ENCODE data around the gene SRRT. TPM values are rescaled to one million over a fixed set of nuclear protein-coding genes. Genes with fewer than 3 reads are reported as not detected.

The SRRT gene
- total RNA-seq, 1 donor from 2014 or later, result 25.1 TPM

GRCh38 chr7:100832281-100832633 is 42.6 kb upstream of the SRRT start:
- H3K36me3 ChIP-seq (ENCODE audit: control insufficient read depth in 3 of 3, insufficient read depth in 3 of 3, low read length in 3 of 3), result no peaks in the 10 kb centered on the region
- H3K9me3 ChIP-seq (ENCODE audit: control insufficient read depth in 3 of 3, low read length in 3 of 3), result no peaks in the 10 kb centered on the region
- H3K27ac ChIP-seq (ENCODE audit: low read depth, low read length), result no peak overlapping the region
- no peak overlapping the region for H3K4me3 ChIP-seq (ENCODE audit: low read length in 3 of 3)
- H3K9ac ChIP-seq (ENCODE audit: low read depth in 1 of 3, low read length in 3 of 3), result no peak overlapping the region
- H3K27me3 ChIP-seq (ENCODE audit: control insufficient read depth in 3 of 3, insufficient read depth in 3 of 3, low read length in 3 of 3), result peaks cover 13 to 16% (median 15%) of the 10 kb centered on the region in 3 donors
- peaks cover 7 to 10% (median 8%) of the 10 kb centered on the region in 3 donors for H3K4me1 ChIP-seq (ENCODE audit: control insufficient read depth in 3 of 3, insufficient read depth in 3 of 3, low read length in 3 of 3)

GRCh38 chr7:100835903-100836811 is 38.7 kb upstream of the SRRT start:
- Histone ChIP-seq H3K4me1 (ENCODE audit: control insufficient read depth in 3 of 3, insufficient read depth in 3 of 3, low read length in 3 of 3) (peaks cover 4 to 9% (median 8%) of the 10 kb centered on the region in 3 donors), H3K9ac (ENCODE audit: low read depth in 1 of 3, low read length in 3 of 3) (peak overlapping the region in 1 of 3 donors; percentile 25), H3K4me3 (ENCODE audit: low read length in 3 of 3) (no peak overlapping the region), H3K9me3 (ENCODE audit: control insufficient read depth in 3 of 3, low read length in 3 of 3) (no peaks in the 10 kb centered on the region), H3K27ac (ENCODE audit: low read depth, low read length) (peak overlapping the region; percentile 40), H3K27me3 (ENCODE audit: control insufficient read depth in 3 of 3, insufficient read depth in 3 of 3, low read length in 3 of 3) (no peaks in the 10 kb centered on the region), H3K36me3 (ENCODE audit: control insufficient read depth in 3 of 3, insufficient read depth in 3 of 3, low read length in 3 of 3) (no peaks in the 10 kb centered on the region)

GRCh38 chr7:100836812-100837098 is 38.1 kb upstream of the SRRT start:
- H3K4me3 ChIP-seq (ENCODE audit: low read length in 3 of 3), result peak overlapping the region; percentile 57 to 80 (median 76)
- H3K9ac ChIP-seq (ENCODE audit: low read depth in 1 of 3, low read length in 3 of 3), result peak overlapping the region in 2 of 3 donors; percentile 69 to 78
- H3K27ac ChIP-seq (ENCODE audit: low read depth, low read length), result peak overlapping the region; percentile 65
- H3K4me1 ChIP-seq (ENCODE audit: control insufficient read depth in 3 of 3, insufficient read depth in 3 of 3, low read length in 3 of 3), result peaks cover 4 to 9% (median 8%) of the 10 kb centered on the region in 3 donors
- H3K27me3 ChIP-seq (ENCODE audit: control insufficient read depth in 3 of 3, insufficient read depth in 3 of 3, low read length in 3 of 3), result no peaks in the 10 kb centered on the region
- H3K9me3 ChIP-seq (ENCODE audit: control insufficient read depth in 3 of 3, low read length in 3 of 3), result no peaks in the 10 kb centered on the region
- H3K36me3 ChIP-seq (ENCODE audit: control insufficient read depth in 3 of 3, insufficient read depth in 3 of 3, low read length in 3 of 3), result no peaks in the 10 kb centered on the region

GRCh38 chr7:100837099-100837836 is 37.6 kb upstream of the SRRT start:
- peak overlapping the region; percentile 65 for H3K27ac ChIP-seq (ENCODE audit: low read depth, low read length)
- H3K4me1 ChIP-seq (ENCODE audit: control insufficient read depth in 3 of 3, insufficient read depth in 3 of 3, low read length in 3 of 3), result peaks cover 4 to 9% (median 8%) of the 10 kb centered on the region in 3 donors
- no peaks in the 10 kb centered on the region for H3K9me3 ChIP-seq (ENCODE audit: control insufficient read depth in 3 of 3, low read length in 3 of 3)
- no peaks in the 10 kb centered on the region for H3K27me3 ChIP-seq (ENCODE audit: control insufficient read depth in 3 of 3, insufficient read depth in 3 of 3, low read length in 3 of 3)
- peak overlapping the region; percentile 57 to 78 (median 69) for H3K9ac ChIP-seq (ENCODE audit: low read depth in 1 of 3, low read length in 3 of 3)
- H3K36me3 ChIP-seq (ENCODE audit: control insufficient read depth in 3 of 3, insufficient read depth in 3 of 3, low read length in 3 of 3), result no peaks in the 10 kb centered on the region
- peak overlapping the region; percentile 57 to 80 (median 76) for H3K4me3 ChIP-seq (ENCODE audit: low read length in 3 of 3)

GRCh38 chr7:100839361-100839760 is 35.5 kb upstream of the SRRT start:
- Histone ChIP-seq H3K36me3 (ENCODE audit: control insufficient read depth in 3 of 3, insufficient read depth in 3 of 3, low read length in 3 of 3) (no peaks in the 10 kb centered on the region), H3K4me1 (ENCODE audit: control insufficient read depth in 3 of 3, insufficient read depth in 3 of 3, low read length in 3 of 3) (peaks cover 4 to 9% (median 8%) of the 10 kb centered on the region in 3 donors), H3K4me3 (ENCODE audit: low read length in 3 of 3) (no peak overlapping the region), H3K27me3 (ENCODE audit: control insufficient read depth in 3 of 3, insufficient read depth in 3 of 3, low read length in 3 of 3) (no peaks in the 10 kb centered on the region), H3K9ac (ENCODE audit: low read depth in 1 of 3, low read length in 3 of 3) (no peak overlapping the region), H3K9me3 (ENCODE audit: control insufficient read depth in 3 of 3, low read length in 3 of 3) (no peaks in the 10 kb centered on the region), H3K27ac (ENCODE audit: low read depth, low read length) (no peak overlapping the region)

- H3K27me3 ChIP-seq (ENCODE audit: control insufficient read depth in 3 of 3, insufficient read depth in 3 of 3, low read length in 3 of 3), result no peaks in the 10 kb centered on the region
- no peak overlapping the region for H3K9ac ChIP-seq (ENCODE audit: low read depth in 1 of 3, low read length in 3 of 3)
- no peaks in the 10 kb centered on the region for H3K36me3 ChIP-seq (ENCODE audit: control insufficient read depth in 3 of 3, insufficient read depth in 3 of 3, low read length in 3 of 3)
- no peaks in the 10 kb centered on the region for H3K9me3 ChIP-seq (ENCODE audit: control insufficient read depth in 3 of 3, low read length in 3 of 3)
- H3K4me1 ChIP-seq (ENCODE audit: control insufficient read depth in 3 of 3, insufficient read depth in 3 of 3, low read length in 3 of 3), result peaks cover 4 to 9% (median 8%) of the 10 kb centered on the region in 3 donors
- no peak overlapping the region for H3K27ac ChIP-seq (ENCODE audit: low read depth, low read length)
- H3K4me3 ChIP-seq (ENCODE audit: low read length in 3 of 3), result no peak overlapping the region
Observed at GRCh38 chr7:100840470-100841100, 34.3 kb upstream of the SRRT start.

- Histone ChIP-seq H3K27me3 (ENCODE audit: control insufficient read depth in 3 of 3, insufficient read depth in 3 of 3, low read length in 3 of 3) (no peaks in the 10 kb centered on the region), H3K4me3 (ENCODE audit: low read length in 3 of 3) (no peak overlapping the region), H3K27ac (ENCODE audit: low read depth, low read length) (no peak overlapping the region), H3K9me3 (ENCODE audit: control insufficient read depth in 3 of 3, low read length in 3 of 3) (no peaks in the 10 kb centered on the region), H3K9ac (ENCODE audit: low read depth in 1 of 3, low read length in 3 of 3) (no peak overlapping the region), H3K4me1 (ENCODE audit: control insufficient read depth in 3 of 3, insufficient read depth in 3 of 3, low read length in 3 of 3) (peaks cover 7 to 8% (median 7%) of the 10 kb centered on the region in 3 donors), H3K36me3 (ENCODE audit: control insufficient read depth in 3 of 3, insufficient read depth in 3 of 3, low read length in 3 of 3) (no peaks in the 10 kb centered on the region)
Observed at GRCh38 chr7:100847360-100847759, 27.5 kb upstream of the SRRT start.

GRCh38 chr7:100852048-100852872 is 22.6 kb upstream of the SRRT start, which contains the start of gene SLC12A9:
Gene SLC12A9 (plus strand): TSS chr7:100852713. CDS start chr7:100854198, 1,485 bp downstream.
- no peaks in the 10 kb centered on the region for H3K9me3 ChIP-seq (ENCODE audit: control insufficient read depth in 3 of 3, low read length in 3 of 3)
- H3K4me3 ChIP-seq (ENCODE audit: low read length in 3 of 3), result peak within 1 kb of the TSS; percentile 69 to 77 (median 74)
- no peaks in the 10 kb centered on the region for H3K27me3 ChIP-seq (ENCODE audit: control insufficient read depth in 3 of 3, insufficient read depth in 3 of 3, low read length in 3 of 3)
- peaks cover 0 to 3% (median 0%) of the 10 kb centered on the region in 3 donors for H3K36me3 ChIP-seq (ENCODE audit: control insufficient read depth in 3 of 3, insufficient read depth in 3 of 3, low read length in 3 of 3)
- H3K4me1 ChIP-seq (ENCODE audit: control insufficient read depth in 3 of 3, insufficient read depth in 3 of 3, low read length in 3 of 3), result peaks cover 12 to 15% (median 14%) of the 10 kb centered on the region in 3 donors
- peak within 1 kb of the TSS; percentile 51 for H3K27ac ChIP-seq (ENCODE audit: low read depth, low read length)
- peak within 1 kb of the TSS; percentile 43 to 79 (median 64) for H3K9ac ChIP-seq (ENCODE audit: low read depth in 1 of 3, low read length in 3 of 3)

- no peaks in the 10 kb centered on the region for H3K9me3 ChIP-seq (ENCODE audit: control insufficient read depth in 3 of 3, low read length in 3 of 3)
- H3K27ac ChIP-seq (ENCODE audit: low read depth, low read length), result no peak overlapping the region
- H3K9ac ChIP-seq (ENCODE audit: low read depth in 1 of 3, low read length in 3 of 3), result no peak overlapping the region
- no peak overlapping the region for H3K4me3 ChIP-seq (ENCODE audit: low read length in 3 of 3)
- H3K4me1 ChIP-seq (ENCODE audit: control insufficient read depth in 3 of 3, insufficient read depth in 3 of 3, low read length in 3 of 3), result peaks cover 12 to 15% (median 14%) of the 10 kb centered on the region in 3 donors
- H3K27me3 ChIP-seq (ENCODE audit: control insufficient read depth in 3 of 3, insufficient read depth in 3 of 3, low read length in 3 of 3), result no peaks in the 10 kb centered on the region
- H3K36me3 ChIP-seq (ENCODE audit: control insufficient read depth in 3 of 3, insufficient read depth in 3 of 3, low read length in 3 of 3), result peaks cover 0 to 3% (median 0%) of the 10 kb centered on the region in 3 donors
Observed at GRCh38 chr7:100854146-100854895, 20.6 kb upstream of the SRRT start.
